ENCODE results near the gene GRID1. TPM values are rescaled to one million over a fixed set of nuclear protein-coding genes. Genes with fewer than 3 reads are reported as not detected.

The GRID1 gene
- total and polyA plus RNA-seq, 10 of the 15 experiments (the other 5 are each of a cell fraction or from before 2014, with no cell fraction given) = 0.04 to 0.62 (median 0.08) TPM; not detected in 5

GRCh38 chr10:86162036-86162435 is 204.6 kb downstream of the GRID1 start:
- Histone ChIP-seq H3K4me1 (ENCODE audit: control insufficient read depth, insufficient read depth, low read length) (no peaks in the 10 kb centered on the region), H3K79me2 (ENCODE audit: control insufficient read depth, insufficient read depth, low read length) (no peaks in the 10 kb centered on the region), H3K27me3 (replicated peaks in 1 of 2; ENCODE audit: control insufficient read depth in 2 of 2, insufficient read depth in 2 of 2, low read length in 1 of 2) (peaks cover 0 to 2% of the 10 kb centered on the region in 2 experiments; a peak in 3 of 4 replicates), H3K4me3 (no peak overlapping the region), H3K9ac (ENCODE audit: control insufficient read depth, insufficient read depth, low read length) (no peak overlapping the region), H2AFZ (ENCODE audit: control insufficient read depth, low read depth, low read length) (no peak overlapping the region), H3K9me3 (replicated peaks; ENCODE audit: control insufficient read depth, insufficient read depth, low read length) (no peaks in the 10 kb centered on the region), H3K4me2 (ENCODE audit: control insufficient read depth, insufficient read depth) (no peak overlapping the region), H3K27ac (ENCODE audit: control insufficient read depth, insufficient read depth) (no peak overlapping the region), H4K20me1 (ENCODE audit: control insufficient read depth, insufficient read depth) (no peaks in the 10 kb centered on the region), H3K36me3 (ENCODE audit: control insufficient read depth in 2 of 2, insufficient read depth in 2 of 2, low read length in 1 of 2) (no peaks in the 10 kb centered on the region)
- ATAC-seq = no peak
- ChIA-PET POLR2A (no interaction called here), SMC1A (ENCODE audit: uncharacterized antibody, unreplicated experiment) (no interaction called here), CTCF (no interaction called here), RAD21 (ENCODE audit: unreplicated experiment) (no interaction called here)
- WGBS (ENCODE audit: insufficient coverage, insufficient replicate concordance, low lambda C conversion rate, missing lambda C conversion rate) = 5% methylated on average over 1 of the region's 2 CpGs
- intact Hi-C loops (cut with micrococcal nuclease; ENCODE audit: unreplicated experiment) (no loop called here), in situ Hi-C loops (cut with MboI) (no loop called here)
- no TSS peak for BruUV-seq (replicated peaks)
- TF ChIP-seq ZNF622 (IDR thresholded peaks at IDR 0.05) (no peak), BCL11A (IDR thresholded peaks at IDR 0.05; ENCODE audit: low read depth, low read length) (no peak), JUND (IDR thresholded peaks at IDR 0.05; ENCODE audit: low read depth, low read length) (no peak), ATF7 (IDR thresholded peaks at IDR 0.05; ENCODE audit: low read depth) (no peak), ZNF24 (IDR thresholded peaks at IDR 0.05) (no peak), POU2F2 (IDR thresholded peaks at IDR 0.05; ENCODE audit: borderline replicate concordance, low read depth, low read length) (no peak), NR2C1 (IDR thresholded peaks at IDR 0.05) (no peak), SPI1 (IDR thresholded peaks at IDR 0.05; ENCODE audit: borderline replicate concordance, insufficient read depth, low read depth, low read length) (no peak), NFIC (IDR thresholded peaks at IDR 0.05; ENCODE audit: low read depth, low read length) (no peak), ZSCAN29 (IDR thresholded peaks at IDR 0.05) (no peak), SUZ12 (IDR thresholded peaks at IDR 0.05; ENCODE audit: unreplicated experiment) (no peak)
- FAIRE-seq = no peak
- no peak for DNase-seq (ENCODE audit: low read depth, low spot score)
